ENCODE measurements around the gene ARMC2. TPM values are rescaled to one million over a fixed set of nuclear protein-coding genes. Genes with fewer than 3 reads are reported as not detected.

ARMC2 gene
- total RNA-seq, 2 donors from 2014 or later, result 0.66 to 1.6 TPM

GRCh38 chr6:108831104-108831503 is 17.1 kb upstream of the ARMC2 start:
- Histone ChIP-seq H3K9me3 (no peaks in the 10 kb centered on the region), H3K36me3 (replicated peaks in 1 of 2; ENCODE audit: insufficient read depth in 1 of 2, low read depth in 2 of 2) (no peaks in the 10 kb centered on the region), H3K27ac (peak overlapping the region in 1 of 4 donors; percentile 13), H3K4me1 (peaks cover 12% of the 10 kb centered on the region), H3K4me3 (no peak overlapping the region), H3K27me3 (no peaks in the 10 kb centered on the region)
- DNase-seq (no peak), ATAC-seq (peak; percentile 26)
- intact Hi-C loops (cut with DNase I), result no loop called here
- TF ChIP-seq CTCF (IDR thresholded peaks at IDR 0.05), result no peak
- 51 to 65% methylated on average over 5 of the region's 5 CpGs for WGBS, 2 donors

GRCh38 chr6:108832738-108833137 is 15.5 kb upstream of the ARMC2 start:
- H3K4me3 ChIP-seq, result no peak overlapping the region
- WGBS, 2 donors, result 98% methylated on average over 8 of the region's 8 CpGs
- H3K36me3 ChIP-seq (replicated peaks in 1 of 2; ENCODE audit: insufficient read depth in 1 of 2, low read depth in 2 of 2), result no peaks in the 10 kb centered on the region
- intact Hi-C loops (cut with DNase I), result no loop called here
- no peaks in the 10 kb centered on the region for H3K27me3 ChIP-seq
- no peak for TF ChIP-seq CTCF (IDR thresholded peaks at IDR 0.05)
- no peak for TF ChIP-seq POLR2A (IDR thresholded peaks at IDR 0.05)
- no peaks in the 10 kb centered on the region for H3K9me3 ChIP-seq
- DNase-seq (no peak), ATAC-seq (no peak)
- no peak overlapping the region for H3K27ac ChIP-seq
- peaks cover 12% of the 10 kb centered on the region for H3K4me1 ChIP-seq

- Histone ChIP-seq H3K9me3 (no peaks in the 10 kb centered on the region), H3K4me3 (no peak overlapping the region), H3K36me3 (replicated peaks in 1 of 2; ENCODE audit: insufficient read depth in 1 of 2, low read depth in 2 of 2) (no peaks in the 10 kb centered on the region), H3K27ac (no peak overlapping the region), H3K4me1 (peaks cover 12% of the 10 kb centered on the region), H3K27me3 (no peaks in the 10 kb centered on the region)
- 30 to 35% methylated on average over 4 of the region's 4 CpGs for WGBS, 2 donors
- peak; percentile 75 to 98 (median 94) for TF ChIP-seq CTCF (IDR thresholded peaks at IDR 0.05)
- TF ChIP-seq POLR2A (IDR thresholded peaks at IDR 0.05), result no peak
- intact Hi-C loops (cut with DNase I), result loop anchor here (2.0 kb wide), 1 partner anchor 293 kb away; no protein-coding TSS in a partner anchor
- ATAC-seq (peak; percentile 93), DNase-seq (peak; percentile 92 to 95 (median 94))
Observed at GRCh38 chr6:108835218-108835850, 12.9 kb upstream of the ARMC2 start.

- WGBS, 2 donors, result 79 to 82% methylated on average over 3 of the region's 3 CpGs
Observed at GRCh38 chr6:108836061-108836460, 12.2 kb upstream of the ARMC2 start.

More at GRCh38 chr6:108836061-108836460, 12.2 kb upstream of the ARMC2 start:
- intact Hi-C loops (cut with DNase I), result no loop called here
- Histone ChIP-seq H3K27ac (no peak overlapping the region), H3K9me3 (no peaks in the 10 kb centered on the region), H3K27me3 (no peaks in the 10 kb centered on the region), H3K4me1 (peaks cover 9% of the 10 kb centered on the region), H3K4me3 (no peak overlapping the region), H3K36me3 (replicated peaks in 1 of 2; ENCODE audit: insufficient read depth in 1 of 2, low read depth in 2 of 2) (no peaks in the 10 kb centered on the region)
- TF ChIP-seq CTCF (IDR thresholded peaks at IDR 0.05) (no peak), POLR2A (IDR thresholded peaks at IDR 0.05) (no peak)
- DNase-seq, result no peak
- no peak for ATAC-seq
